ENCODE measurements around the gene AMOT. TPM values are rescaled to one million over a fixed set of nuclear protein-coding genes. Genes with fewer than 3 reads are reported as not detected.

Gene AMOT
- total RNA-seq, 1 donor from 2014 or later, result 36.9 TPM

DNA sequence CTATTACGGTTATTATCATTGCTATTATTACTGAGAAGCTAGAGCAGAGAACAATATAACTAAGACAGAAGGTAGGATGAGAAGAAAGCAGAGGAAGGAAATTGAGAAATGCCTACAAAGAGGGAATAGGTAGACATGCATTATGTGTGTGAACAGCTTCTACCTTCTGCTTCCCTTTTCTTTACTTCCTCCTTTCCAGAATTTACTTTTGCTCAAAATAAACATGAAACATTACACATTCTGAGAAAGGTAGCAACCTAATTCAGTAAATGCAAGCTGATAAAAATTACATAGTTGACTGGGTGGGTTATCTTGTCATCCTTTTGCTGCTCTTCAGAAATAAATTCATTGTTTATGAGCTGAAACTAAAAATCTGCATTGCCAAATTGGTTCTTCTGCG lies 54.6 kb downstream of the AMOT start:
- Histone ChIP-seq H3K9me3 (ENCODE audit: insufficient read depth, low read depth, low read length) (no peaks in the 10 kb centered on the region), H3K4me3 (ENCODE audit: insufficient read depth, low read depth, low read length) (no peak overlapping the region), H3K27ac (ENCODE audit: low read depth, low read length) (no peak overlapping the region), H4K20me1 (ENCODE audit: insufficient read depth, low read length) (no peaks in the 10 kb centered on the region), H3K36me3 (ENCODE audit: insufficient read depth, low read length) (no peaks in the 10 kb centered on the region), H3K79me2 (ENCODE audit: insufficient read depth, low read length) (no peaks in the 10 kb centered on the region), H3K27me3 (ENCODE audit: insufficient read depth, low read length) (no peaks in the 10 kb centered on the region), H3K9ac (ENCODE audit: low read length) (no peak overlapping the region), H2AFZ (ENCODE audit: low read depth, low read length) (no peak overlapping the region), H3K4me2 (ENCODE audit: low read length) (no peak overlapping the region), H3K4me1 (ENCODE audit: insufficient read depth, low read length) (no peaks in the 10 kb centered on the region)
- no peak for DNase-seq (ENCODE audit: low read depth)
- TF ChIP-seq EZH2 (IDR thresholded peaks at IDR 0.05; ENCODE audit: insufficient read depth, low read length) (no peak), CTCF (IDR thresholded peaks at IDR 0.05; ENCODE audit: insufficient read depth, low read depth, low read length) (no peak)
- Mint-ChIP-seq H3K27me3 (ENCODE audit: low read depth, unreplicated experiment) (no peaks in the 10 kb centered on the region), H3K27ac (ENCODE audit: unreplicated experiment) (no peak overlapping the region), H3K36me3 (ENCODE audit: low read depth, unreplicated experiment) (peaks cover 7% of the 10 kb centered on the region), H3K4me3 (ENCODE audit: unreplicated experiment) (no peak overlapping the region), H3K4me1 (ENCODE audit: low read depth, unreplicated experiment) (peaks cover 5% of the 10 kb centered on the region), H3K9me3 (ENCODE audit: unreplicated experiment) (no peaks in the 10 kb centered on the region)
- no peak for FAIRE-seq

DNA sequence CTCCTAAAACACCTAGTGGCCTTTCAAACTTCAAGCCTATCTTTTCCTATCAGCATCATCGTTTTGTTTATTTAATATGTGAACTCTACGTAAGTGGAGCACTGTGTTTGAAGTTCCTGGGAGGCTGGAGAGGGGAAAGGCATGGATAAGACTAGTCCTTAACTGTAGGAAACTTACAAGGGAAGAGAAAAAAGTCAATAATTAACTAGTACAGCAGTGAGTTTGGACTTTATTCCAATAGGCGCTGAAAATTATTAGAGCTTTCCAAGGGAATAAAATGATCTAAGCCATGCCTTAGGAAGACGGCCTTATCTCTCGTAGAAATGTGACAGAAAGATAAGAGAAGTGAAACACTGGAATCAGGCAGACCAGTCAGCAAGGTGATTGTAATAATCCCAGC lies 55.3 kb downstream of the AMOT start:
- no peak for FAIRE-seq
- no peak for DNase-seq (ENCODE audit: low read depth)
- H3K27me3 Mint-ChIP-seq (ENCODE audit: low read depth, unreplicated experiment), result no peaks in the 10 kb centered on the region
- no peaks in the 10 kb centered on the region for H3K79me2 ChIP-seq (ENCODE audit: insufficient read depth, low read length)
- H3K9me3 Mint-ChIP-seq (ENCODE audit: unreplicated experiment), result no peaks in the 10 kb centered on the region
- H3K36me3 Mint-ChIP-seq (ENCODE audit: low read depth, unreplicated experiment), result peaks cover 9% of the 10 kb centered on the region
- no peaks in the 10 kb centered on the region for H4K20me1 ChIP-seq (ENCODE audit: insufficient read depth, low read length)
- H3K4me3 Mint-ChIP-seq (ENCODE audit: unreplicated experiment), result no peak overlapping the region
- no peak overlapping the region for H3K4me3 ChIP-seq (ENCODE audit: insufficient read depth, low read depth, low read length)
- no peak overlapping the region for H2AFZ ChIP-seq (ENCODE audit: low read depth, low read length)
- no peaks in the 10 kb centered on the region for H3K27me3 ChIP-seq (ENCODE audit: insufficient read depth, low read length)
- TF ChIP-seq CTCF (IDR thresholded peaks at IDR 0.05; ENCODE audit: insufficient read depth, low read depth, low read length), result no peak
- TF ChIP-seq EZH2 (IDR thresholded peaks at IDR 0.05; ENCODE audit: insufficient read depth, low read length), result no peak
- H3K4me2 ChIP-seq (ENCODE audit: low read length), result no peak overlapping the region
- no peaks in the 10 kb centered on the region for H3K36me3 ChIP-seq (ENCODE audit: insufficient read depth, low read length)
- H3K27ac Mint-ChIP-seq (ENCODE audit: unreplicated experiment), result no peak overlapping the region
- H3K4me1 ChIP-seq (ENCODE audit: insufficient read depth, low read length), result no peaks in the 10 kb centered on the region
- H3K9ac ChIP-seq (ENCODE audit: low read length), result no peak overlapping the region
- no peaks in the 10 kb centered on the region for H3K9me3 ChIP-seq (ENCODE audit: insufficient read depth, low read depth, low read length)
- no peak overlapping the region for H3K27ac ChIP-seq (ENCODE audit: low read depth, low read length)
- peaks cover 5% of the 10 kb centered on the region for H3K4me1 Mint-ChIP-seq (ENCODE audit: low read depth, unreplicated experiment)

DNA sequence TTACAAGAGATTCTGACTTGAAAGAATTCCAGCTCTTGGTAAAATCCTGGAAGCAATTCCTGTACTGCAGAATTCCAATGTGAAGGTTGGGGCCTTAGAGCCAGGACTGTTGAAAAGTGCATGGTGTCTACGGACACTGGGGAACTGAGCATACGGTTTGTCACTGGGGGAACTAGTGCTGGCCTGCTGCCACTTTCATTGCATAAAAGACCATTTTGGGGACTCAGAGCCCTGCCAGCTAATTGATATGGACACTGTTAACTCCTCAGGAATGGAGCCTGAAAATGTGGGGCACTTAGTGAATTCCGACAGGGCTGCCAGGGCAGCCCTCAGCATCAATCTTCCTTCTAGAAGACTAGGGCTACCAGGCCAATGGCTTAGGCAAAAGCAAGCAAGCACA lies 55.9 kb downstream of the AMOT start:
- Mint-ChIP-seq H3K27me3 (ENCODE audit: low read depth, unreplicated experiment) (no peaks in the 10 kb centered on the region), H3K9me3 (ENCODE audit: unreplicated experiment) (no peaks in the 10 kb centered on the region), H3K27ac (ENCODE audit: unreplicated experiment) (no peak overlapping the region), H3K4me1 (ENCODE audit: low read depth, unreplicated experiment) (peaks cover 5% of the 10 kb centered on the region), H3K4me3 (ENCODE audit: unreplicated experiment) (no peak overlapping the region), H3K36me3 (ENCODE audit: low read depth, unreplicated experiment) (peaks cover 9% of the 10 kb centered on the region)
- no peak overlapping the region for H2AFZ ChIP-seq (ENCODE audit: low read depth, low read length)
- TF ChIP-seq CTCF (IDR thresholded peaks at IDR 0.05; ENCODE audit: insufficient read depth, low read depth, low read length) (no peak), EZH2 (IDR thresholded peaks at IDR 0.05; ENCODE audit: insufficient read depth, low read length) (no peak)
- no peaks in the 10 kb centered on the region for H3K9me3 ChIP-seq (ENCODE audit: insufficient read depth, low read depth, low read length)
- H3K36me3 ChIP-seq (ENCODE audit: insufficient read depth, low read length), result no peaks in the 10 kb centered on the region
- H3K4me3 ChIP-seq (ENCODE audit: insufficient read depth, low read depth, low read length), result no peak overlapping the region
- no peaks in the 10 kb centered on the region for H4K20me1 ChIP-seq (ENCODE audit: insufficient read depth, low read length)
- DNase-seq (ENCODE audit: low read depth) (no peak), FAIRE-seq (no peak)
- H3K4me1 ChIP-seq (ENCODE audit: insufficient read depth, low read length), result no peaks in the 10 kb centered on the region
- no peak overlapping the region for H3K27ac ChIP-seq (ENCODE audit: low read depth, low read length)
- no peak overlapping the region for H3K9ac ChIP-seq (ENCODE audit: low read length)
- H3K4me2 ChIP-seq (ENCODE audit: low read length), result no peak overlapping the region
- H3K79me2 ChIP-seq (ENCODE audit: insufficient read depth, low read length), result no peaks in the 10 kb centered on the region
- no peaks in the 10 kb centered on the region for H3K27me3 ChIP-seq (ENCODE audit: insufficient read depth, low read length)

Data from astrocyte (in vitro differentiated cells and primary cell).